Measurements from ENCODE around the gene C4orf50. TPM values are rescaled to one million over a fixed set of nuclear protein-coding genes. Genes with fewer than 3 reads are reported as not detected.

The C4orf50 gene
- total and polyA plus RNA-seq, 8 donors: under 0.01 to 0.23 (median 0.07) TPM

DNA sequence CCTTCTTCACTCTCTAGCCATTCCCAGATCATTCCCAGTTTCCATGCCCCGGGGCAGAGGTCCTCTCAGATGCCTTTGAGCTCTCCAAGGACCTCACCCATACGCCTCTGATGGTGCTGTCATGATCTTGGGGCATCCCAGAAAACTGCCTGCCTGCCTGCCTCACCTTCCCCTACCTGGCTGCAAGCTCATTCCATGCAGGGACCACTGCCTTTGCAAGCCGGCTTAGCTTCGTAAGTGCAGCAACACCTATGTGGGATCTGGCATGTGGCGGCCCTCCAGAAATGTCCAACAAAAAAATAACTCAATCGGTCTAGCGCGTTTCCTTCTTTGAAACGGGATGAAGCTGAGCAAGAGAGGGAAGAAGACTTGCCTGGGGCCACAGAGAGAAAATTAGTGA is 53.0 kb downstream of the C4orf50 start:
- DNase-seq (no peak), ATAC-seq (no peak), FAIRE-seq (no peak)
- Histone ChIP-seq H3K36me3 (no peaks in the 10 kb centered on the region), H3K4me1 (no peaks in the 10 kb centered on the region), H3K9me3 (no peaks in the 10 kb centered on the region), H3K4me3 (no peak overlapping the region), H3K27me3 (no peaks in the 10 kb centered on the region), H3K27ac (no peak overlapping the region)
- WGBS, 2 donors: 67 to 74% methylated on average over 9 of the region's 9 CpGs
- TF ChIP-seq, protein P1, sequence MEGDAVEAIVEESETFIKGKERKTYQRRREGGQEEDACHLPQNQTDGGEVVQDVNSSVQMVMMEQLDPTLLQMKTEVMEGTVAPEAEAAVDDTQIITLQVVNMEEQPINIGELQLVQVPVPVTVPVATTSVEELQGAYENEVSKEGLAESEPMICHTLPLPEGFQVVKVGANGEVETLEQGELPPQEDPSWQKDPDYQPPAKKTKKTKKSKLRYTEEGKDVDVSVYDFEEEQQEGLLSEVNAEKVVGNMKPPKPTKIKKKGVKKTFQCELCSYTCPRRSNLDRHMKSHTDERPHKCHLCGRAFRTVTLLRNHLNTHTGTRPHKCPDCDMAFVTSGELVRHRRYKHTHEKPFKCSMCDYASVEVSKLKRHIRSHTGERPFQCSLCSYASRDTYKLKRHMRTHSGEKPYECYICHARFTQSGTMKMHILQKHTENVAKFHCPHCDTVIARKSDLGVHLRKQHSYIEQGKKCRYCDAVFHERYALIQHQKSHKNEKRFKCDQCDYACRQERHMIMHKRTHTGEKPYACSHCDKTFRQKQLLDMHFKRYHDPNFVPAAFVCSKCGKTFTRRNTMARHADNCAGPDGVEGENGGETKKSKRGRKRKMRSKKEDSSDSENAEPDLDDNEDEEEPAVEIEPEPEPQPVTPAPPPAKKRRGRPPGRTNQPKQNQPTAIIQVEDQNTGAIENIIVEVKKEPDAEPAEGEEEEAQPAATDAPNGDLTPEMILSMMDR (IDR thresholded peaks at IDR 0.05): no peak
- intact Hi-C loops (cut with DNase I): no loop called here

DNA sequence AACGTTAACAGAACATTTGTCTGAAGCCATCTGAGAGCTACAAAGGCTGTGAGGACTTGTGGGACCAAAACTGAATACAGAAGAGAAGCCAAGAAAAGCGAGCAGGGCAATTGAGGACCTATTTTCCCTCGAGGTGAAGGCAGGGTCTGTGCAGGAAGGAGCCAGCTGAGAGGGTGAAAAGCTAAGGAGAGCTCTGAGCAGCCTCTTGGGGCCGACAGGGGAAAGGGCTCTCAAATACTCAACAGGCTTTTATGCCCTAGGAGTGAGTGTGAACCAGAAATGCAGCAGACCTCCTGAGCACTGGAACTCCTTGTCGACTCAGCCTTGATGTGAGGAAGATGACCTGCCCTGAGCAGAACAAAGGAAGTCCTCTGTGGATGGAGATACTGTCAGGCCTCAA is 54.2 kb downstream of the C4orf50 start:
- TF ChIP-seq, protein P1 (IDR thresholded peaks at IDR 0.05): no peak
- intact Hi-C loops (cut with DNase I): no loop called here
- WGBS, 2 donors: 29 to 43% methylated on average over 5 of the region's 5 CpGs
- no peaks in the 10 kb centered on the region for H3K4me1 ChIP-seq
- no peaks in the 10 kb centered on the region for H3K9me3 ChIP-seq
- DNase-seq (no peak), FAIRE-seq (no peak), ATAC-seq (no peak)
- no peak overlapping the region for H3K4me3 ChIP-seq
- H3K36me3 ChIP-seq: no peaks in the 10 kb centered on the region
- H3K27ac ChIP-seq: no peak overlapping the region
- no peaks in the 10 kb centered on the region for H3K27me3 ChIP-seq

DNA sequence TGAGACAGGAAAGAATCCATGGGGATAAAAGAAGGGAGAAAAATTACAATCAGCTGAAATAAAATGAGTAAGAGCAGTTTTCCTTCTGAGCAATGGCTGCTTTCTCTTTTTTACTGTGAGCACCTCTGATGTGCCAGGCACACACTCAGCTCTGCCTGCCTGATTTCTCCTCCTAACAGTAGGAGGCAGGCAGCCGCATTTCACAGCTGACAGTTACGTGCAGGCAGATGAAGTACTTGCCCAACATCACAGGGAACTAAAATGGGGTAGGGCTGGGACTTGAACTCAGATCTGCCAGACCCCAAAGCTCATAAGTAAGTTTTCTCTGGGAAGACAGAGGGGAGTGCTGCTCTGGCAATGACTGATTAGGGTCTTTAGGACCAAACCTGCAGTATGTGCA is 54.6 kb downstream of the C4orf50 start:
- Histone ChIP-seq H3K4me3 (no peak overlapping the region), H3K9me3 (no peaks in the 10 kb centered on the region), H3K36me3 (no peaks in the 10 kb centered on the region), H3K27ac (no peak overlapping the region), H3K27me3 (no peaks in the 10 kb centered on the region), H3K4me1 (no peaks in the 10 kb centered on the region)
- 45 to 54% methylated on average over 2 of the region's 2 CpGs for WGBS, 2 donors
- no peak for FAIRE-seq
- TF ChIP-seq, protein P1 (IDR thresholded peaks at IDR 0.05): no peak
- no peak for DNase-seq
- ATAC-seq: no peak
- intact Hi-C loops (cut with DNase I): no loop called here

DNA sequence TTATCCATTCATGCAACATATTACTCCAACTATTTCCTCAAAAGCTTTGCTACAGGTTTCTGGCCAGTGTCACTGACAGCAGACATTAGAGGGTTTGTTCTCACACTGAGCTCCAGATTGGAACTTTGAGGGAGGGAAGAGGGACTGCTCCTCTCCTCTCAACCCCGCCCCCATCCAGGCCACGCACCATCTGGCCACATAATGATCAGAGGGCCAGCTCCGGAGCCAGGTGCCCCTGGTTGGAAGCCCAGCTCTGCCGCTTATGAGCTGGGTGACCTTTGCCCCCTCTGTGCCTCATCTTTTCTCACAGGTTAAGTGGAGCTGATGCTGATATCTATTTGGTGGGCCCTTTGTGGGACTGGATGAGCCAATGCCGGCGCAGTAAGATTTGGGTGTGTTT is 55.8 kb downstream of the C4orf50 start:
- no peak for DNase-seq
- FAIRE-seq: no peak
- Histone ChIP-seq H3K4me1 (no peaks in the 10 kb centered on the region), H3K9me3 (no peaks in the 10 kb centered on the region), H3K4me3 (no peak overlapping the region), H3K27me3 (no peaks in the 10 kb centered on the region), H3K36me3 (no peaks in the 10 kb centered on the region), H3K27ac (no peak overlapping the region)
- TF ChIP-seq, protein P1 (IDR thresholded peaks at IDR 0.05): no peak
- WGBS, 2 donors: 50% methylated on average over 6 of the region's 6 CpGs
- intact Hi-C loops (cut with DNase I): no loop called here
- no peak for ATAC-seq

DNA sequence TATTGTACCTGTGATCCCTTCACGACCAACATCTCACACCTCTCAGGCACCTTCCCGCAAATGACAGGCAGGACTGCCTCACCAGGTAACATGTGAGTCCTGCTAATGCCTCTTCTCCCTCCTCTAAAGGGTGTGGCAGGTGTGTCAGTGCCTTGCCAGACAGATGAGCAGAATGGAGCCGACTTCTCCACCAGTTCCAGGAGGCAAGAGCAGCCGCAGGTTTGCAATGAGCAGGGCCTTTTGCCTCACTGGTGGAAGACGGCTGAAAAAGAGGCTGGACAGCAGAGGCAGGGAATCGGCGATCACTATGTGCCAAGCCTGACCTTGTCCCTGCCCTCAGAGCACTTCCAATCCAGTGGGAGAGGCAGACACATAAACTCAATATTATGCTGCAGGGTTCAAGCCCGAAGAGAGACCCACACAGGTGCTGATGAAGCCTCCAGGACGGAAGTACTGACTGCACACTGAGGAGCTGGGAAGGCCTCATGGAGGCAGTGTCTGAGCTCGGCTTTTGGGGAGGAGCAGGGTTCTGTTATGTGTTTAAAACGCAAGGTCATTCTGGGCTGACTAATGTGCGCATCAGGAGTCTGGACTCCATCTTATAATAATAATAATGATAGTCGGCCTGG is 57.9 kb downstream of the C4orf50 start:
- Histone ChIP-seq H3K4me3 (no peak overlapping the region), H3K36me3 (no peaks in the 10 kb centered on the region), H3K27ac (no peak overlapping the region), H3K4me1 (peaks cover 0 to 2% (median 0%) of the 10 kb centered on the region in 3 donors), H3K9me3 (no peaks in the 10 kb centered on the region), H3K27me3 (no peaks in the 10 kb centered on the region)
- intact Hi-C loops (cut with DNase I): no loop called here
- WGBS, 2 donors: 60 to 80% methylated on average over 13 of the region's 13 CpGs
- no peak for FAIRE-seq
- no peak for ATAC-seq
- TF ChIP-seq, protein P1 (IDR thresholded peaks at IDR 0.05): no peak
- no peak for DNase-seq
